Lung microvascular endothelial cell (primary cell): ENCODE results near the gene MEGF6. TPM values are rescaled to one million over a fixed set of nuclear protein-coding genes. Genes with fewer than 3 reads are reported as not detected.
A peak's percentile ranks its signal among the peaks of the same experiment; 100 is the strongest.

ENCODE experiments used
- DNase-seq, 2 donors: peaks; one replicate each; pipeline versions ENCODE4 v3.0.0 to v3.0.0-alpha.2; 2010; ENCODE audit warnings: low read depth in 2 of 2
- total RNA-seq: library from RNA; depleted of rRNA; stranded (reverse); fragments of >200 nt; gene quantifications from 2 replicates; pipeline ENCODE4 v1.2.1, GENCODE V29; 2014

The MEGF6 gene
- total RNA-seq, 1 donor from 2014 or later: 212 TPM

- DNase-seq: no peak
These were observed 70.4 kb downstream of the MEGF6 start for GRCh38 chr1:3540876-3541275.

- DNase-seq: peak; percentile 57 to 68
These were observed 71.4 kb downstream of the MEGF6 start for GRCh38 chr1:3539707-3540425.

GRCh38 chr1:3537359-3537758 lies 73.9 kb downstream of the MEGF6 start:
- DNase-seq: no peak

- no peak for DNase-seq
These were observed 74.7 kb downstream of the MEGF6 start for GRCh38 chr1:3536420-3537195.

GRCh38 chr1:3535732-3536131 lies 75.6 kb downstream of the MEGF6 start:
- no peak for DNase-seq

GRCh38 chr1:3534803-3535637 lies 76.3 kb downstream of the MEGF6 start:
- no peak for DNase-seq

GRCh38 chr1:3533067-3534048 lies 78.0 kb downstream of the MEGF6 start:
- no peak for DNase-seq

- no peak for DNase-seq
These were observed 79.4 kb downstream of the MEGF6 start for GRCh38 chr1:3531928-3532327.

- DNase-seq: peak in 1 of 2 donors; percentile 80
These were observed 80.1 kb downstream of the MEGF6 start for GRCh38 chr1:3530926-3531818.

GRCh38 chr1:3530086-3530925 lies 81.0 kb downstream of the MEGF6 start:
- DNase-seq: peak in 1 of 2 donors; percentile 52

- peak in 1 of 2 donors; percentile 24 for DNase-seq
These were observed 82.1 kb downstream of the MEGF6 start for GRCh38 chr1:3529099-3529729.

- no peak for DNase-seq
These were observed 83.5 kb downstream of the MEGF6 start for GRCh38 chr1:3527774-3528173.

- DNase-seq: no peak
These were observed 85.5 kb downstream of the MEGF6 start for GRCh38 chr1:3525551-3526482.

- no peak for DNase-seq
These were observed 86.6 kb downstream of the MEGF6 start for GRCh38 chr1:3524556-3525203.

- DNase-seq: no peak
These were observed 87.3 kb downstream of the MEGF6 start for GRCh38 chr1:3523980-3524379.

- DNase-seq: no peak
These were observed 88.6 kb downstream of the MEGF6 start for GRCh38 chr1:3522564-3523265.
